WTC11 (cell line): ENCODE results near the gene KNL1. TPM values are rescaled to one million over a fixed set of nuclear protein-coding genes. Genes with fewer than 3 reads are reported as not detected.
A peak's percentile ranks its signal among the peaks of the same experiment; 100 is the strongest.

ENCODE experiments used
- ATAC-seq: fragments of 200-7000 bp; cut with Tn5 transposase; 2 replicates; pipeline ENCODE4 v1.10.0; 2021; ENCODE audit warnings: mild to moderate bottlenecking, moderate library complexity
- Bru-seq: library from RNA; stranded (reverse); fragments of 400-500 nt; gene quantifications from one replicate; lab custom pipeline; 2021; lab: Mats Ljungman, UMichigan
- CTCF ChIA-PET: fragments of 300-600 bp; sonication (Branson Sonifier 250); formaldehyde crosslinking; loops from one replicate; lab custom pipeline; 2021; ENCODE audit warnings: antibody characterized with exemption; lab: Charles Lee
- POLR2A ChIA-PET: fragments of 350-600 bp; sonication (Branson Sonifier 250); formaldehyde crosslinking; loops from one replicate; lab custom pipeline; 2021; ENCODE audit warnings: antibody characterized with exemption; lab: Charles Lee
- DNase-seq: peaks from one replicate; pipeline ENCODE4 v3.0.0; 2021; ENCODE audit warnings: low spot score
- H3K27ac Mint-ChIP-seq: 2 replicates; pipeline ENCODE4 v1.8.0; 2021; ENCODE audit warnings: mixed read lengths
- H3K27me3 Mint-ChIP-seq: 2 replicates; pipeline ENCODE4 v1.8.0; 2021; ENCODE audit warnings: low read depth, mild to moderate bottlenecking, moderate library complexity, mixed read lengths
- H3K36me3 Mint-ChIP-seq: 2 replicates; pipeline ENCODE4 v1.8.0; 2021; ENCODE audit warnings: mixed read lengths
- H3K4me1 Mint-ChIP-seq: 2 replicates; pipeline ENCODE4 v1.8.0; 2022; ENCODE audit warnings: mixed read lengths
- H3K4me3 Mint-ChIP-seq: 2 replicates; pipeline ENCODE4 v1.8.0; 2021; ENCODE audit warnings: mild to moderate bottlenecking, moderate library complexity, mixed read lengths
- H3K9me3 Mint-ChIP-seq: 2 replicates; pipeline ENCODE4 v1.8.0; 2021; ENCODE audit warnings: mixed read lengths
- AFF4 ChIP-seq: sonication (generic); formaldehyde crosslinking; IDR thresholded peaks from 2 replicates; pipeline ENCODE4 v1.8.1; 2023; ENCODE audit warnings: mild to moderate bottlenecking, missing genetic modification reagents, borderline replicate concordance
- ATF3 ChIP-seq: sonication (generic); formaldehyde crosslinking; conservative IDR thresholded peaks from 2 replicates; pipeline ENCODE4 v1.8.1; 2022; ENCODE audit warnings: mild to moderate bottlenecking, missing genetic modification reagents
- E2F4 ChIP-seq: sonication (generic); formaldehyde crosslinking; IDR thresholded peaks from 2 replicates; pipeline ENCODE4 v1.8.1; 2022; ENCODE audit warnings: low read depth, mild to moderate bottlenecking, moderate library complexity, missing genetic modification reagents, borderline replicate concordance
- HMGA2 ChIP-seq: fragments of 250-450 bp; sonication (Bioruptor Pico); IDR thresholded peaks from 2 replicates; pipeline ENCODE4 v1.4.0; 2021; ENCODE audit warnings: mild to moderate bottlenecking, moderate library complexity
- MAX ChIP-seq: sonication (generic); formaldehyde crosslinking; IDR thresholded peaks from 2 replicates; pipeline ENCODE4 v1.8.0; 2022; ENCODE audit warnings: mild to moderate bottlenecking, missing genetic modification reagents
- MYBL2 ChIP-seq: sonication (generic); formaldehyde crosslinking; IDR thresholded peaks from 2 replicates; pipeline ENCODE4 v1.8.1; 2023; ENCODE audit warnings: mild to moderate bottlenecking, moderate library complexity, missing genetic modification reagents
- NFE2L1 ChIP-seq: sonication (generic); formaldehyde crosslinking; IDR thresholded peaks from 2 replicates; pipeline ENCODE4 v1.8.1; 2023; ENCODE audit warnings: missing genetic modification reagents
- NFYB ChIP-seq: sonication (generic); formaldehyde crosslinking; conservative IDR thresholded peaks from 2 replicates; pipeline ENCODE4 v1.8.0; 2022; ENCODE audit warnings: low read depth, missing genetic modification reagents
- PREB ChIP-seq: sonication (generic); formaldehyde crosslinking; IDR thresholded peaks from 2 replicates; pipeline ENCODE4 v1.8.1; 2022; ENCODE audit warnings: mild to moderate bottlenecking, missing genetic modification reagents, moderate library complexity, borderline replicate concordance
- SP1 ChIP-seq: sonication (generic); formaldehyde crosslinking; conservative IDR thresholded peaks from 2 replicates; pipeline ENCODE4 v1.8.1; 2022; ENCODE audit warnings: missing genetic modification reagents
- TEAD1 ChIP-seq: sonication (generic); formaldehyde crosslinking; IDR thresholded peaks from 2 replicates; pipeline ENCODE4 v1.8.0; 2022; ENCODE audit warnings: mild to moderate bottlenecking, missing genetic modification reagents
- ZNF396 ChIP-seq: fragments of 250-450 bp; sonication (Bioruptor Pico); IDR thresholded peaks from 2 replicates; pipeline ENCODE4 v1.8.0; 2021; ENCODE audit warnings: mild to moderate bottlenecking, moderate library complexity, borderline replicate concordance
- long read RNA-seq, 3 experiments: library from RNA in 1 of 3; library from capped mRNA in 1 of 3; library from polyadenylated mRNA in 1 of 3; unstranded in 2 of 3; stranded (forward) in 1 of 3; transcript quantifications; one replicate each; pipeline ENCODE4 v2.0.0, GENCODE V29; 2021
- total RNA-seq: library from RNA; stranded (reverse); gene quantifications from 3 replicates; pipeline ENCODE4 v1.2.3, GENCODE V29; 2021
- TF ChIP-seq, protein P1 (sequence below): sonication (generic); formaldehyde crosslinking; IDR thresholded peaks from 2 replicates; pipeline ENCODE4 v1.8.1; 2023; ENCODE audit warnings: mild to moderate bottlenecking, moderate library complexity, missing genetic modification reagents
- TF ChIP-seq, protein P2 (sequence below): sonication (generic); formaldehyde crosslinking; IDR thresholded peaks from 2 replicates; pipeline ENCODE4 v1.8.0; 2022; ENCODE audit warnings: mild to moderate bottlenecking, missing genetic modification reagents
- TF ChIP-seq, protein P3 (sequence below): fragments of 250-450 bp; sonication (Bioruptor Pico); IDR thresholded peaks from 2 replicates; pipeline ENCODE4 v1.8.0; 2021; ENCODE audit warnings: mild to moderate bottlenecking

The KNL1 gene, protein sequence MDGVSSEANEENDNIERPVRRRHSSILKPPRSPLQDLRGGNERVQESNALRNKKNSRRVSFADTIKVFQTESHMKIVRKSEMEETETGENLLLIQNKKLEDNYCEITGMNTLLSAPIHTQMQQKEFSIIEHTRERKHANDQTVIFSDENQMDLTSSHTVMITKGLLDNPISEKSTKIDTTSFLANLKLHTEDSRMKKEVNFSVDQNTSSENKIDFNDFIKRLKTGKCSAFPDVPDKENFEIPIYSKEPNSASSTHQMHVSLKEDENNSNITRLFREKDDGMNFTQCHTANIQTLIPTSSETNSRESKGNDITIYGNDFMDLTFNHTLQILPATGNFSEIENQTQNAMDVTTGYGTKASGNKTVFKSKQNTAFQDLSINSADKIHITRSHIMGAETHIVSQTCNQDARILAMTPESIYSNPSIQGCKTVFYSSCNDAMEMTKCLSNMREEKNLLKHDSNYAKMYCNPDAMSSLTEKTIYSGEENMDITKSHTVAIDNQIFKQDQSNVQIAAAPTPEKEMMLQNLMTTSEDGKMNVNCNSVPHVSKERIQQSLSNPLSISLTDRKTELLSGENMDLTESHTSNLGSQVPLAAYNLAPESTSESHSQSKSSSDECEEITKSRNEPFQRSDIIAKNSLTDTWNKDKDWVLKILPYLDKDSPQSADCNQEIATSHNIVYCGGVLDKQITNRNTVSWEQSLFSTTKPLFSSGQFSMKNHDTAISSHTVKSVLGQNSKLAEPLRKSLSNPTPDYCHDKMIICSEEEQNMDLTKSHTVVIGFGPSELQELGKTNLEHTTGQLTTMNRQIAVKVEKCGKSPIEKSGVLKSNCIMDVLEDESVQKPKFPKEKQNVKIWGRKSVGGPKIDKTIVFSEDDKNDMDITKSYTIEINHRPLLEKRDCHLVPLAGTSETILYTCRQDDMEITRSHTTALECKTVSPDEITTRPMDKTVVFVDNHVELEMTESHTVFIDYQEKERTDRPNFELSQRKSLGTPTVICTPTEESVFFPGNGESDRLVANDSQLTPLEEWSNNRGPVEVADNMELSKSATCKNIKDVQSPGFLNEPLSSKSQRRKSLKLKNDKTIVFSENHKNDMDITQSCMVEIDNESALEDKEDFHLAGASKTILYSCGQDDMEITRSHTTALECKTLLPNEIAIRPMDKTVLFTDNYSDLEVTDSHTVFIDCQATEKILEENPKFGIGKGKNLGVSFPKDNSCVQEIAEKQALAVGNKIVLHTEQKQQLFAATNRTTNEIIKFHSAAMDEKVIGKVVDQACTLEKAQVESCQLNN (N-terminal part only)
- total RNA-seq: 18.4 to 24.0 TPM (median 21.1 TPM) in 3 replicates
- Bru-seq, nascent RNA: percentile 67 among the genes with signal in this experiment
- long read RNA-seq, experiment 1, full-length matches to known transcripts: 2 of 20 reads
- long read RNA-seq, experiment 1, partial matches to known transcripts: 9 of 20 reads
- long read RNA-seq, experiment 1, other reads (novel, unspliced or antisense): 9 of 20 reads
- long read RNA-seq, experiment 2, partial matches to known transcripts: 0 of 21 reads
- long read RNA-seq, experiment 2, other reads (novel, unspliced or antisense): 21 of 21 reads
- long read RNA-seq, experiment 3, full-length matches to known transcripts: 8 of 9 reads
- long read RNA-seq, experiment 3, partial matches to known transcripts: 0 of 9 reads
- long read RNA-seq, experiment 3, other reads (novel, unspliced or antisense): 1 of 9 reads

DNA sequence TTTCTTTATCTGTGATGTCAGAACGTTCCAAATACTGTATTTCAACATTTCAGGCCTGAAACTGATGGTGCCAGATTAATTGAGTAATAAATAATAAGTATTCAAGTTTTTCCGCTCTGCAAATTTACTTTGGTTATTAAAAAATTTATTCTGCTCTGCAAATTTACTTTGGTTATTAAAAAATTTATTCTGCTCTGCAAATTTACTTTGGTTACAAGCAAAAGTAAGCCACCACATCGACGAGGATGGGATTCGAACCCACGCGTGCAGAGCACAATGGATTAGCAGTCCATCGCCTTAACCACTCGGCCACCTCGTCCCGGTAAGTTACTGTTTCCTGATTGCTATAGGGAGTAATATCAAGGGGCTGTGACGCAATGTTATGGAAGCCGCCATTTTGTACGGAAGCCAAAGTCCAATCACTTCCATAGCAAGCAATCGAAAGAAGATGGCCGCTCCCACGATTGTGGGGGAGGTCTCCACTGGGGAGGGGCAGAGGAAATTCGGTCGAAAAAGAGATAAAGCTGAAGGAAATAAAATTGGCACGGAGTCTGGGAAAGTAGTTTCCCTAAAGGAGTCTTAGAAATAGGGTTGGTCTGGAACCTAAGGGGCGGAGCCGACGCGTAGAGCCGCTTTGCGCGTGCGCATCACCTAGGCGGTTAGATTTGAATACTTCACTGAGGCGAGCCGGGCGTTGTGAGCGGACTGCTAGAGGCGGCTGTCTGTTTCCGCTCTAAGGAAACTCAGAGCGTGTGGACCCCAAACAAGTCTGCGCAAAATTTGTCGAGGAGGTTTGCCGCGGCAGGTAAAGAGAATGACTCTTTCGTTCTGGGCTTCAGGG, at the start of gene KNL1:
Gene KNL1 (plus strand): TSS at position 662 of the 841 bp plus-strand sequence. CDS start 8,683 bp downstream, outside the sequence.
- Mint-ChIP-seq H3K36me3 (no peaks in the 10 kb centered on the region), H3K27me3 (no peaks in the 10 kb centered on the region; the same call in 1 of the 2 replicates), H3K27ac (peak within 1 kb of the TSS; percentile 100), H3K4me1 (peaks cover 27% of the 10 kb centered on the region), H3K9me3 (no peaks in the 10 kb centered on the region), H3K4me3 (peak within 1 kb of the TSS; percentile 92)
- DNase-seq: peak; percentile 92
- POLR2A ChIA-PET: interaction anchor here (0.9 to 1.0 kb wide), 2 partner anchors 24 to 101 kb away, joined by 3 read pairs; partner anchors contain the start of genes RAD51 and RPUSD2
- ATAC-seq: peak; percentile 78
- CTCF ChIA-PET: interaction anchor here (1.0 to 4.4 kb wide), 2 partner anchors 25 to 265 kb away, joined by 3 to 32 read pairs; partner anchors contain the start of gene RPUSD2
- TF ChIP-seq NFYB (CRISPR knock-in tag) (peak; percentile 45), MYBL2 (CRISPR knock-in tag) (peak; percentile 79; the same call in 1 of the 2 replicates), PREB (CRISPR knock-in tag) (no peak; the same call in 1 of the 2 replicates), TEAD1 (CRISPR knock-in tag) (0 out of 2 replicates have a peak, but pooled peaks have one; percentile 52), AFF4 (CRISPR knock-in tag) (no peak), ZNF396 (CRISPR knock-in tag) (0 out of 2 replicates have a peak, but pooled peaks have one; percentile 43), E2F4 (CRISPR knock-in tag) (0 out of 2 replicates have a peak, but pooled peaks have one; percentile 78), MAX (CRISPR knock-in tag) (0 out of 2 replicates have a peak, but pooled peaks have one; percentile 32), SP1 (peak; percentile 49), ATF3 (CRISPR knock-in tag) (peak; percentile 99), NFE2L1 (peak; percentile 30; the same call in 1 of the 2 replicates), HMGA2 (CRISPR knock-in tag) (no peak)
- TF ChIP-seq, protein P1, sequence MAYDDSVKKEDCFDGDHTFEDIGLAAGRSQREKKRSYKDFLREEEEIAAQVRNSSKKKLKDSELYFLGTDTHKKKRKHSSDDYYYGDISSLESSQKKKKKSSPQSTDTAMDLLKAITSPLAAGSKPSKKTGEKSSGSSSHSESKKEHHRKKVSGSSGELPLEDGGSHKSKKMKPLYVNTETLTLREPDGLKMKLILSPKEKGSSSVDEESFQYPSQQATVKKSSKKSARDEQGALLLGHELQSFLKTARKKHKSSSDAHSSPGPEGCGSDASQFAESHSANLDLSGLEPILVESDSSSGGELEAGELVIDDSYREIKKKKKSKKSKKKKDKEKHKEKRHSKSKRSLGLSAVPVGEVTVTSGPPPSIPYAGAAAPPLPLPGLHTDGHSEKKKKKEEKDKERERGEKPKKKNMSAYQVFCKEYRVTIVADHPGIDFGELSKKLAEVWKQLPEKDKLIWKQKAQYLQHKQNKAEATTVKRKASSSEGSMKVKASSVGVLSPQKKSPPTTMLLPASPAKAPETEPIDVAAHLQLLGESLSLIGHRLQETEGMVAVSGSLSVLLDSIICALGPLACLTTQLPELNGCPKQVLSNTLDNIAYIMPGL (CRISPR knock-in tag): peak; percentile 84; the same call in 1 of the 2 replicates
- TF ChIP-seq, protein P2, sequence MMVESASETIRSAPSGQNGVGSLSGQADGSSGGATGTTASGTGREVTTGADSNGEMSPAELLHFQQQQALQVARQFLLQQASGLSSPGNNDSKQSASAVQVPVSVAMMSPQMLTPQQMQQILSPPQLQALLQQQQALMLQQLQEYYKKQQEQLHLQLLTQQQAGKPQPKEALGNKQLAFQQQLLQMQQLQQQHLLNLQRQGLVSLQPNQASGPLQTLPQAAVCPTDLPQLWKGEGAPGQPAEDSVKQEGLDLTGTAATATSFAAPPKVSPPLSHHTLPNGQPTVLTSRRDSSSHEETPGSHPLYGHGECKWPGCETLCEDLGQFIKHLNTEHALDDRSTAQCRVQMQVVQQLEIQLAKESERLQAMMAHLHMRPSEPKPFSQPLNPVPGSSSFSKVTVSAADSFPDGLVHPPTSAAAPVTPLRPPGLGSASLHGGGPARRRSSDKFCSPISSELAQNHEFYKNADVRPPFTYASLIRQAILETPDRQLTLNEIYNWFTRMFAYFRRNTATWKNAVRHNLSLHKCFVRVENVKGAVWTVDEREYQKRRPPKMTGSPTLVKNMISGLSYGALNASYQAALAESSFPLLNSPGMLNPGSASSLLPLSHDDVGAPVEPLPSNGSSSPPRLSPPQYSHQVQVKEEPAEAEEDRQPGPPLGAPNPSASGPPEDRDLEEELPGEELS: no peak
- TF ChIP-seq, protein P3, sequence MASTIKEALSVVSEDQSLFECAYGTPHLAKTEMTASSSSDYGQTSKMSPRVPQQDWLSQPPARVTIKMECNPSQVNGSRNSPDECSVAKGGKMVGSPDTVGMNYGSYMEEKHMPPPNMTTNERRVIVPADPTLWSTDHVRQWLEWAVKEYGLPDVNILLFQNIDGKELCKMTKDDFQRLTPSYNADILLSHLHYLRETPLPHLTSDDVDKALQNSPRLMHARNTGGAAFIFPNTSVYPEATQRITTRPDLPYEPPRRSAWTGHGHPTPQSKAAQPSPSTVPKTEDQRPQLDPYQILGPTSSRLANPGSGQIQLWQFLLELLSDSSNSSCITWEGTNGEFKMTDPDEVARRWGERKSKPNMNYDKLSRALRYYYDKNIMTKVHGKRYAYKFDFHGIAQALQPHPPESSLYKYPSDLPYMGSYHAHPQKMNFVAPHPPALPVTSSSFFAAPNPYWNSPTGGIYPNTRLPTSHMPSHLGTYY (CRISPR knock-in tag): no peak
